Mucosa of descending colon (tissue), 3 donors: Measurements from ENCODE around the gene SLC35E3. TPM values are rescaled to one million over a fixed set of nuclear protein-coding genes. Genes with fewer than 3 reads are reported as not detected.

Experiments used
- ATAC-seq: fragments of 200-7000 bp; cut with Tn5 transposase; one replicate; pipeline ENCODE4 v1.9.1; 2020; ENCODE audit warnings: mild to moderate bottlenecking, moderate library complexity
- DNase-seq, 3 donors: peaks; one replicate each; pipeline ENCODE4 v3.0.0-alpha.2; 2020
- H3K36me3 ChIP-seq: fragments of 200-600 bp; one replicate; pipeline ENCODE4 v1.8.0; 2021; ENCODE audit warnings: low read depth, mild to moderate bottlenecking
- H3K4me1 ChIP-seq: fragments of 200-600 bp; one replicate; pipeline ENCODE4 v1.8.0; 2021; ENCODE audit warnings: low read depth, mild to moderate bottlenecking
- H3K4me3 ChIP-seq: fragments of 200-600 bp; one replicate; pipeline ENCODE4 v1.8.0; 2021; ENCODE audit warnings: mild to moderate bottlenecking
- H3K9me3 ChIP-seq: fragments of 200-600 bp; one replicate; pipeline ENCODE4 v1.8.0; 2021; ENCODE audit warnings: mild to moderate bottlenecking
- intact Hi-C, 2 donors: fragments of 100-400 bp; cut with DNase I in 1 of 2; cut with micrococcal nuclease in 1 of 2; formaldehyde crosslinking; loops; one replicate each; pipeline versions ENCODE4 v1.11.0 to v1.11.1; 2022; cut with DNase I, micrococcal nuclease
- total RNA-seq, 3 donors: library from RNA; stranded (reverse); fragmentation: NEBNext Ultra II Directional in 2 of 3; extraction: Animal tissue kit (Norgen Biotek cat#: 25700) in 2 of 3; gene quantifications; one replicate each; pipeline versions ENCODE4 v1.2.1 to v1.2.4, GENCODE V29; 2021 to 2023
- TF ChIP-seq, protein P1 (sequence below): fragments of 200-600 bp; IDR thresholded peaks from one replicate; pipeline ENCODE4 v1.8.0; 2022; ENCODE audit warnings: antibody characterized with exemption, mild to moderate bottlenecking
- donor health status: DM: no; HTN: no; CAD: no; lungs with moderate emphysema.
- donor health status: DM: no; HTN: no; CAD: no.
- donor health status: DM: no; HTN: yes; CAD: no.

Gene SLC35E3
- total RNA-seq, 3 donors from 2014 or later: 5.9 to 8.4 (median 6.5) TPM

DNA sequence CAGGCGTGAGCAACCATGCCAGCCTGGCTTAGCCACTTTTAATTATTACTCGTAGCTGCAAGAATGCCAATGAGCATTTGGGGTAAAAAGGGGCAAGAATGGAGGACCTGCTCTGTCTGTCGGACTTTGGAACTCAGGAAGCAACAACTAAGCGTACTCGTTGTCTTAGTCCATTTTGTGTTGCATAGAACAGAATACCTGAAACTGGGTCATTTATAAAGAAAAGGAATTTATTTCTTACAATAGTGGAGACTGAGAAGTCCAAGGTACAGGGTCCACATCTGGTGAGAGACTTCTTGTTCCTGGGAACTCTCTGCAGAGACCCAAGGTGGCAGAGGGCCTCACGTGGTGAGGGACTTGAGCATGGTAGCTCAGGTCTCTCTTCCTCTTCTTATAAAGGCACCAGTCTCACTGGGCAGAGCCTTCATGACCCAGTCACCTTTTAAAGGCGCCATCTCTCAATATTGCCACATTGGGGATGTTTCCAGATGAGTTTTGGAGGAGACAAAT lies 29.2 kb downstream of the SLC35E3 start:
- no peaks in the 10 kb centered on the region for H3K9me3 ChIP-seq
- DNase-seq (no peak), ATAC-seq (no peak)
- H3K36me3 ChIP-seq: no peaks in the 10 kb centered on the region
- TF ChIP-seq, protein P1, sequence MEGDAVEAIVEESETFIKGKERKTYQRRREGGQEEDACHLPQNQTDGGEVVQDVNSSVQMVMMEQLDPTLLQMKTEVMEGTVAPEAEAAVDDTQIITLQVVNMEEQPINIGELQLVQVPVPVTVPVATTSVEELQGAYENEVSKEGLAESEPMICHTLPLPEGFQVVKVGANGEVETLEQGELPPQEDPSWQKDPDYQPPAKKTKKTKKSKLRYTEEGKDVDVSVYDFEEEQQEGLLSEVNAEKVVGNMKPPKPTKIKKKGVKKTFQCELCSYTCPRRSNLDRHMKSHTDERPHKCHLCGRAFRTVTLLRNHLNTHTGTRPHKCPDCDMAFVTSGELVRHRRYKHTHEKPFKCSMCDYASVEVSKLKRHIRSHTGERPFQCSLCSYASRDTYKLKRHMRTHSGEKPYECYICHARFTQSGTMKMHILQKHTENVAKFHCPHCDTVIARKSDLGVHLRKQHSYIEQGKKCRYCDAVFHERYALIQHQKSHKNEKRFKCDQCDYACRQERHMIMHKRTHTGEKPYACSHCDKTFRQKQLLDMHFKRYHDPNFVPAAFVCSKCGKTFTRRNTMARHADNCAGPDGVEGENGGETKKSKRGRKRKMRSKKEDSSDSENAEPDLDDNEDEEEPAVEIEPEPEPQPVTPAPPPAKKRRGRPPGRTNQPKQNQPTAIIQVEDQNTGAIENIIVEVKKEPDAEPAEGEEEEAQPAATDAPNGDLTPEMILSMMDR: no peak
- no peaks in the 10 kb centered on the region for H3K4me1 ChIP-seq
- no peak overlapping the region for H3K4me3 ChIP-seq
- intact Hi-C loops: no loop called here

DNA sequence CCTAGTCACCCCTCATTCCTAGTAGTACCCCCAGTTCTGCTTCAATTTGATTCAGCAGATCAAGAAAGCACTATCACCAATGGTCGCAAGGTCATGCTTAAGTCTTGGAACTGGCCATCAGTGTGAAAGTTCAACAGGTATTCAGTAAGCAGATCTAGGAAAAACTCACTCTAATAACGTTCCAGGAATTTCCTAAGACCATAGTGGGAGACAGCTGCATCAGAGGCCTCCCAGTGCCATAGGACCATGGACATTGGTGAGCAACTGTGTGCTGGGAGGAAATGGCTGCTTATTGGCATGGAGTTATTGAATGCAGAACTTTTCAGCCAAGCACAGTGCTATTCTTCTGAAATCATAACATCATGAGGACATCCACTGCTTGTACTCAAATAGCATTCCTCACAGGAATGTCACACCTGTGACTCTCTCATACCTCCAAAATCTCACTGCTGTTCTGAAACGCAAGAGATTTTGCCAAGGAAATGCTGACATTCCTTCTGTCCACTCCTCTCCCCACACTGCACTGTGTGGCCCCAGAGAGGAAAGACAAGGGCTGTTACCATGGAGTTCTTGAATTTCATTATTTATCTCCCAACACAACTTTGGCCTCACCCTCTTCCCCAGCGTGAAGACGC lies 31.1 kb downstream of the SLC35E3 start:
- no peaks in the 10 kb centered on the region for H3K36me3 ChIP-seq
- TF ChIP-seq, protein P1: no peak
- ATAC-seq (no peak), DNase-seq (no peak)
- no peaks in the 10 kb centered on the region for H3K4me1 ChIP-seq
- no peaks in the 10 kb centered on the region for H3K9me3 ChIP-seq
- intact Hi-C loops: no loop called here
- H3K4me3 ChIP-seq: no peak overlapping the region

DNA sequence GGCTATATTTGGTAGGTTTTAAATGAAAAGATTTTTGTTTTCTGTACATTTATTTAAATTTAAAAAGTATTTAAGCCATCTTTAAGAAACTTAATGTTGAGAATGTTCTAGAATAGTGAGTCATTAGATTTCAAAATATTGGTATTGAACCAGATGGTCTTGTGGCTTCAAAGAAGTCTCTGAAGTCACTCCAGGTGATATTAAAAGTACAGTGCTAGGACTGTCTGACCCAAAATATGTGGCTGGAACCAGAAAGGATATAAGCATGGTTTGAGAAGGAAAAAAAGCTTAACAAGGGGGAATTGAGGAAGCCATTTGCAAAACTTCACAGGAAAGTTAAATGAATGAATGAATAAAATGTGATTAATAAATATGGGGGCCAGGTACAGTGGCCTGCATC lies 33.3 kb downstream of the SLC35E3 start:
- Histone ChIP-seq H3K9me3 (no peaks in the 10 kb centered on the region), H3K36me3 (no peaks in the 10 kb centered on the region), H3K4me3 (no peak overlapping the region), H3K4me1 (no peaks in the 10 kb centered on the region)
- intact Hi-C loops: no loop called here
- no peak for DNase-seq
- ATAC-seq: no peak
- TF ChIP-seq, protein P1: no peak

DNA sequence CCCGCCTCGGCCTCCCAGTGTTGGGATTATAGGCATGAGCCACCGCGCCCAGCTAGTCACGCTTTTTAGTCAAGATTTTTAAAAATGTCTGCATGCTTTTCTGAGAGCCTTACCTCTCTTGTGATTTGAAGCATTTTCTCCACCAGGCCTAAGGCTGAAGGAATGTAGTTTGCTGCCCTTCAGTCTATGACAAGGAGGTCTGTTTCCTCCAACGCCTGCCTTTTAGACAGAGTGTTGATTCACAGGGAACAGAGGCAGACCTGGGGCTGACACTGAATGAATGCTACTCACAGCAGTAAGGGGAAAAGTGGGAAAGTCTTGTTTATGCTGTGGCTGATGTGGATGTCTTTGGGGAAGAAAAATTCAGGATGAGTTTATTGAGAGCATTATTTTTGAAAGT lies 34.8 kb downstream of the SLC35E3 start:
- DNase-seq: no peak
- TF ChIP-seq, protein P1: no peak
- no peaks in the 10 kb centered on the region for H3K36me3 ChIP-seq
- intact Hi-C loops: no loop called here
- H3K4me3 ChIP-seq: no peak overlapping the region
- H3K4me1 ChIP-seq: no peaks in the 10 kb centered on the region
- ATAC-seq: no peak
- no peaks in the 10 kb centered on the region for H3K9me3 ChIP-seq

DNA sequence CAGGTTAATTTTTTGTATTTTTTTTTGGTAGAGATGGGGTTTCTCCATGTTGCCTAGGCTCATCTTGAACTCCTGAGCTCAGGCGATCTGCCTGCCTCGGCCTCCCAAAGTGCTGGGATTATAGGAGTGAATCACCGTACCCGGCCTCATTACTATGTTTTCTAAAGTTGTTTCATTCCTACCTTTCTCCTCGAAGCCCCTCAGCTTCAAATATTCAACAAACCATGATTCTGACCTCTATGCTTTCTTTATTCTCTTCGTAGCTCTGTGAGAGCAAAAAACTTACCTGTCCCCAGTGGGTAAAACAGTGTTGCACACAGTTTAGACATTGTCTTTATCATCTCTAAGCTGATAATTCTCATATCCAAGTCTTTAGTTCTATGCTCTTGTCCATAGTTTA lies 35.8 kb downstream of the SLC35E3 start:
- no peak overlapping the region for H3K4me3 ChIP-seq
- TF ChIP-seq, protein P1: no peak
- ATAC-seq: no peak
- intact Hi-C loops: no loop called here
- no peaks in the 10 kb centered on the region for H3K9me3 ChIP-seq
- H3K36me3 ChIP-seq: no peaks in the 10 kb centered on the region
- H3K4me1 ChIP-seq: no peaks in the 10 kb centered on the region
- DNase-seq: no peak

DNA sequence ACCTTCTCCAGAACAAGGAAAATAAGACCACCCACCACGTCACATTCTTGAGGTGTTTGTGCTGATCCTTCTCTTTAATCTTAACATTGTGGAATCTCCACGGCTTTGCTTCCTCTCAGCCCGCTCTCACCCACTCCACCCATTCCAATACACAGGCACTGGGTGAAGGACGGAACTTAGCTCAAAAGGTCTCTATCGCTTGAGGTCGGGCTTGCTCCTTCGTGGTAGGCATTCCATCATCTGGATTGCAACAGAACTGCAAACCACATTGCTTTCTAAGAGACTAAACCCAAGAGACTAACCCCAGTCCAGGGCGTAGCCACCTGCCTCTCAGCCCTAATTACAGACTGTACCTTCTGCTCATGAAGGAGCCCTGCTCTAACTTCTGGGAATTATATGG lies 38.0 kb downstream of the SLC35E3 start:
- TF ChIP-seq, protein P1: no peak
- Histone ChIP-seq H3K4me3 (no peak overlapping the region), H3K36me3 (no peaks in the 10 kb centered on the region), H3K4me1 (no peaks in the 10 kb centered on the region), H3K9me3 (no peaks in the 10 kb centered on the region)
- ATAC-seq: peak; percentile 33
- intact Hi-C loops: no loop called here
- DNase-seq: no peak
